Stomach (tissue), 9 donors: Measurements from ENCODE around the gene GLRX5. TPM values are rescaled to one million over a fixed set of nuclear protein-coding genes. Genes with fewer than 3 reads are reported as not detected.

Source experiments
- DNase-seq, 2 donors: peaks; one replicate each; pipeline versions ENCODE4 v3.0.0 to v3.0.0-alpha.2; 2013 to 2019
- H3K27ac ChIP-seq, 5 donors: fragments of 200-600 bp in 4 of 5; sonication (generic) in 4 of 5; one replicate each; pipeline ENCODE4 v1.5.1; 2013 to 2019; ENCODE audit warnings: mild to moderate bottlenecking in 1 of 5, moderate library complexity in 1 of 5
- H3K27me3 ChIP-seq, 3 donors: fragments of 200-600 bp; sonication (generic); one replicate each; pipeline ENCODE4 v1.5.1; 2017 to 2019; ENCODE audit warnings: mixed run types in 1 of 3
- H3K36me3 ChIP-seq, 4 donors: fragments of 200-600 bp; sonication (generic); 1 replicate in 3 of 4; 2 replicates in 1 of 4; pipeline ENCODE4 v1.5.1; 2016 to 2019
- H3K4me1 ChIP-seq, 4 donors: fragments of 200-600 bp; sonication (generic); one replicate each; pipeline ENCODE4 v1.5.1; 2016 to 2019
- H3K4me3 ChIP-seq, 4 donors: fragments of 200-600 bp; sonication (generic) in 3 of 4; one replicate each; pipeline ENCODE4 v1.5.1; 2016 to 2019; ENCODE audit warnings: mild to moderate bottlenecking in 1 of 4
- H3K9me3 ChIP-seq, 4 donors: fragments of 200-600 bp; sonication (generic); one replicate each; pipeline ENCODE4 v1.5.1; 2016 to 2019
- EP300 ChIP-seq: sonication (generic); formaldehyde crosslinking; IDR thresholded peaks from one replicate; pipeline ENCODE4 v1.6.1; 2017; ENCODE audit warnings: antibody characterized with exemption
- POLR2A ChIP-seq, 4 donors: fragments of 450-650 bp; IDR thresholded peaks; one replicate each; pipeline ENCODE4 v1.6.1; 2016; ENCODE audit warnings: antibody characterized with exemption in 4 of 4, control low read depth in 2 of 4, mild to moderate bottlenecking in 1 of 4, moderate library complexity in 1 of 4
- POLR2AphosphoS5 ChIP-seq, 3 donors: sonication (generic); formaldehyde crosslinking; IDR thresholded peaks; one replicate each; pipeline ENCODE4 v1.6.1; 2016; ENCODE audit warnings: antibody characterized with exemption in 3 of 3
- WGBS, 5 donors: extraction: QIAGEN DNeasy Blood & Tissue Kit in 3 of 5; methylation state at CpG; one replicate each; pipeline versions ENCODE4 v1.1.5 to v1.1.7; 2013 to 2018; 5-methylcytosine and 5-hydroxymethylcytosine counted together
- intact Hi-C: fragments of 100-400 bp; cut with DNase I; formaldehyde crosslinking; loops from one replicate; pipeline ENCODE4 v1.15.1; 2023; ENCODE audit warnings: low total_unique reads
- polyA plus RNA-seq, 3 donors: library from polyadenylated mRNA; stranded (reverse); fragments of 200-250 nt; gene quantifications; one replicate each; pipeline ENCODE4 v1.2.3, GENCODE V29; 2013
- total RNA-seq, 5 donors: library from RNA; depleted of rRNA; stranded (reverse); fragments of >200 nt; gene quantifications; one replicate each; pipeline versions ENCODE4 v1.1.0 to v1.2.3, GENCODE V29; 2014 to 2016
- TF ChIP-seq, protein P1 (sequence below), 7 experiments: fragments of 450-650 bp in 4 of 7; fragments of 200-600 bp in 3 of 7; sonication (generic) in 3 of 7; IDR thresholded peaks; one replicate each; pipeline ENCODE4 v1.5.1; 2016 to 2019; ENCODE audit warnings: antibody characterized with exemption in 7 of 7, control low read depth in 2 of 7, mild to moderate bottlenecking in 1 of 7
- donor health status: healthy with polysubstance abuse.
- donor health status: Bipolar disorder and iron deficiency.
- donor health status: healthy.

Gene GLRX5
- total and polyA plus RNA-seq, 8 donors: 29.5 to 316 (median 40.5) TPM

DNA sequence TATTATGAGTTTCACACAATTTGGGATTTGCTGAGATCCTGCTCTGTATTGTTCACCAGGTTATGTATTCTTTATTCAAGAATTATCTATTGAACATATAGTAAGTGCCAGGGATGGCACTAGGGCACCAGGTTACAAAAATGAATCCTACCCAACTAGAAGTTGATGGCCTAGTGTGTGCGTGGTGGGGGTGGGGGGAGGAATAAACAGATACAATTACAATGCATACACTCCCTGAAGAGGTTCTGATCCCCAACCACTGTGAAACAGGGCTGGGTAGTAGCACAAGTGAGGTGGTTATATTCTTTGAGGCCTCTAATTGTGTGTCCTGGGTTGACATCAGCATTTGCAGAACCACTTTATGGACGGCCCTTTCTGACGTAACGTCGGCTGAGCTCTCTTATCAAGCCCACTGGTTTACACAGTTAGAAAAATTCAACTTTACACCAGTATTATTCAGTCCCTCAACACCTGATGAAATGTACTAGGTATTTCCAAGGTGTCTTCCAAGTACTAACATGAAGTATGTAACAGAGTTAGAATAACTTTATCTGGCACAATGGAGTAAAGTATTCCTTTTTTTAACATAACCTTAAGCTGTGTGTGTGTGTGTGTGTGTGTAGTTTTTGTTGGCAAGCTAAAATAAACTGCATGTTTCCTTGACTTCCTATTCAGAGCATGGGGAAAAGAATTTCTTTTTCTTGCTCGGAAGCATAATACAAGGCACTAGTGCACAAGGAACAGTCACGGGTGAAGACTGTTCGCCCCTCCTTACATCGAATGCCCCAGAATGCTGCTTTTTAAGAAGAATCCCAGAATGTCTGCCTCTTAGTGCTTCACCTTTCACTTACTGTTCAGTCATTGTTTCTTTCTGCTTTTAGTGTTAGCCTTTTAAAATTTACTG is 8.1 kb upstream of the GLRX5 start:
- peak overlapping the region in 3 of 5 donors; percentile 64 to 77 (median 73) for H3K27ac ChIP-seq
- 33 to 45% (median 40%) methylated on average over 9 of the region's 9 CpGs for WGBS, 5 donors
- H3K4me3 ChIP-seq: no peak overlapping the region
- peaks cover 0 to 10% (median 3%) of the 10 kb centered on the region in 4 donors for H3K36me3 ChIP-seq
- H3K4me1 ChIP-seq: peaks cover 17 to 74% (median 48%) of the 10 kb centered on the region in 4 donors
- peak in 1 of 2 donors; percentile 79 for DNase-seq
- intact Hi-C loops: loop anchor here (5.0 kb wide), 1 partner anchor 84 kb away; no protein-coding TSS in a partner anchor
- no peaks in the 10 kb centered on the region for H3K27me3 ChIP-seq
- TF ChIP-seq EP300 (no peak), POLR2AphosphoS5 (IDR thresholded peaks at IDR 0.05) (no peak), POLR2A (IDR thresholded peaks at IDR 0.05) (no peak)
- TF ChIP-seq, protein P1, sequence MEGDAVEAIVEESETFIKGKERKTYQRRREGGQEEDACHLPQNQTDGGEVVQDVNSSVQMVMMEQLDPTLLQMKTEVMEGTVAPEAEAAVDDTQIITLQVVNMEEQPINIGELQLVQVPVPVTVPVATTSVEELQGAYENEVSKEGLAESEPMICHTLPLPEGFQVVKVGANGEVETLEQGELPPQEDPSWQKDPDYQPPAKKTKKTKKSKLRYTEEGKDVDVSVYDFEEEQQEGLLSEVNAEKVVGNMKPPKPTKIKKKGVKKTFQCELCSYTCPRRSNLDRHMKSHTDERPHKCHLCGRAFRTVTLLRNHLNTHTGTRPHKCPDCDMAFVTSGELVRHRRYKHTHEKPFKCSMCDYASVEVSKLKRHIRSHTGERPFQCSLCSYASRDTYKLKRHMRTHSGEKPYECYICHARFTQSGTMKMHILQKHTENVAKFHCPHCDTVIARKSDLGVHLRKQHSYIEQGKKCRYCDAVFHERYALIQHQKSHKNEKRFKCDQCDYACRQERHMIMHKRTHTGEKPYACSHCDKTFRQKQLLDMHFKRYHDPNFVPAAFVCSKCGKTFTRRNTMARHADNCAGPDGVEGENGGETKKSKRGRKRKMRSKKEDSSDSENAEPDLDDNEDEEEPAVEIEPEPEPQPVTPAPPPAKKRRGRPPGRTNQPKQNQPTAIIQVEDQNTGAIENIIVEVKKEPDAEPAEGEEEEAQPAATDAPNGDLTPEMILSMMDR (IDR thresholded peaks at IDR 0.05): no peak
- no peaks in the 10 kb centered on the region for H3K9me3 ChIP-seq

DNA sequence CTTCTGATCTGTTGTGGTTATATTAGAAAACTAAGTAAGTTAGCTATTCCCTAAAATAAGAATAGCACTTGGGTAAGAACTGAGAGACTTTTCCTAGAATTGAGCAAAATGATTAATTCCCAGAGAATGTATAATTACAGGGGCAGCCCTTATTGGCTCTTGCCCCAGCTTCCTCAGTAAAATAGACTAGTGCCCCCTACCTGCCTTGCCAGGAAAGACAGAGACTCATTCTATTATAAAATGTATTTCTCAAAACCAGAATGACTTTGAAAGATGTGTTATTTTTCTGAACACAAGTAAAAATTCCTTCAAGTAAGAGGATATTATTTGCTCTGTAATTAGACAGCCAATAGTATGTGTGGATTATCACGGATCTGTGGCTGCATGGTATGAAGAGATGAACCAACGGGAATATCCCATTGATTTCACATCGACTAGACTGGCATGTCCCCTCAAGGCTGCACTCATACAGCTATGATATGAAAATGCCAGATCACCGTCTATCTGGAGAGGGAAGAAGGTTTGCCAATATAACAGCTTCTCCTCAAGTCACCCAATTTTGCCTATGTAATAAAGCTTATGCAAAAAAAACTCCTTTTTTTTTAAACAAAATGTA is 7.4 kb upstream of the GLRX5 start:
- intact Hi-C loops: loop anchor here (5.0 kb wide), 1 partner anchor 85 kb away; no protein-coding TSS in a partner anchor
- TF ChIP-seq POLR2A (IDR thresholded peaks at IDR 0.05): no peak
- no peak for TF ChIP-seq POLR2AphosphoS5 (IDR thresholded peaks at IDR 0.05)
- TF ChIP-seq, protein P1 (IDR thresholded peaks at IDR 0.05): peak in 5 of 7 experiments; percentile 34 to 86 (median 73)
- Histone ChIP-seq H3K27me3 (no peaks in the 10 kb centered on the region), H3K4me3 (no peak overlapping the region), H3K9me3 (no peaks in the 10 kb centered on the region), H3K27ac (peak overlapping the region in 3 of 5 donors; percentile 64 to 77 (median 73)), H3K4me1 (peaks cover 20 to 75% (median 56%) of the 10 kb centered on the region in 4 donors), H3K36me3 (peaks cover 0 to 10% (median 3%) of the 10 kb centered on the region in 4 donors)
- 52 to 60% (median 58%) methylated on average over 4 of the region's 4 CpGs for WGBS, 5 donors
- peak; percentile 52 to 75 for DNase-seq

DNA sequence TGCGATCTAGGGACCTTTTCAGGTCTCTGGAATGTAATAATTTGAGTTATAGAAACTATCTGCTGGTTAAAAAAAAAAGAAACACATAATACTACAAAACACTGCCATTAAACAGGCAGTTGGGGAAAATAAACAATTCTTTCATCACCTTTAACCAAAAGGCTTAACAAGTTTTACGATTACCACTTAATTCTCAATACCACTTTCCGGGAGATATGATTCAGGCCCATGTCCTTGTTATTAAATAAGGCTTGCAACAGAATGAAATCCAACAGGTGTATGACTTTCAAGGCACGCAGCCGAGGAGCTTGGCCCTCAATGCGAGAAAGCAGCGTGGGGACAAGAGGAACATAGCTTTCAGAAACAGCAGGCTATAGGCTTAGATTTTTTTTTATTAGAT is 5.6 kb upstream of the GLRX5 start:
- peaks cover 0 to 7% (median 3%) of the 10 kb centered on the region in 4 donors for H3K36me3 ChIP-seq
- H3K4me1 ChIP-seq: peaks cover 18 to 73% (median 56%) of the 10 kb centered on the region in 4 donors
- H3K27me3 ChIP-seq: no peaks in the 10 kb centered on the region
- DNase-seq: no peak
- no peak overlapping the region for H3K27ac ChIP-seq
- WGBS, 5 donors: 81 to 95% (median 92%) methylated on average over 7 of the region's 7 CpGs
- intact Hi-C loops: loop anchor here (5.0 kb wide), 1 partner anchor 87 kb away; no protein-coding TSS in a partner anchor
- H3K9me3 ChIP-seq: no peaks in the 10 kb centered on the region
- TF ChIP-seq EP300: no peak
- no peak for TF ChIP-seq POLR2A (IDR thresholded peaks at IDR 0.05)
- TF ChIP-seq, protein P1 (IDR thresholded peaks at IDR 0.05): no peak
- TF ChIP-seq POLR2AphosphoS5 (IDR thresholded peaks at IDR 0.05): no peak
- no peak overlapping the region for H3K4me3 ChIP-seq
